ENCODE measurements around the gene MRTFA. TPM values are rescaled to one million over a fixed set of nuclear protein-coding genes. Genes with fewer than 3 reads are reported as not detected.
"Not testable (repeated sequence)": the region's sequence is repeated elsewhere in the genome, so short reads cannot be mapped to it uniquely, and the experiment has no call there.

The MRTFA gene
- total and polyA plus RNA-seq, 10 donors, result 17.6 to 138 (median 83.9) TPM

GRCh38 chr22:40534379-40535188, 101.9 kb downstream of the MRTFA start:
- Histone ChIP-seq H3K27ac (peak overlapping the region; percentile 13 to 76 (median 56)), H3K4me3 (peak overlapping the region in 1 of 8 donors; percentile 58), H3K27me3 (replicated peaks in 1 of 7) (no peaks in the 10 kb centered on the region), H3K4me1 (peaks cover 24 to 70% (median 50%) of the 10 kb centered on the region in 6 donors), H3K36me3 (no peaks in the 10 kb centered on the region), H3K9me3 (no peaks in the 10 kb centered on the region)
- intact Hi-C loops (cut with DNase I; ENCODE audit: low total_unique reads), result no loop called here
- DNase-seq, result no peak
- 33 to 45% (median 39%) methylated on average over 6 of the region's 6 CpGs for WGBS, 5 donors
- TF ChIP-seq POLR2A (IDR thresholded peaks at IDR 0.05), result no peak
- TF ChIP-seq POLR2AphosphoS5 (IDR thresholded peaks at IDR 0.05), result no peak
- TF ChIP-seq CTCF (IDR thresholded peaks at IDR 0.05 in 8 of 11, conservative IDR thresholded peaks at IDR 0.05 in 3 of 11), result no peak

GRCh38 chr22:40533712-40534378, 102.7 kb downstream of the MRTFA start:
- Histone ChIP-seq H3K27ac (peak overlapping the region; percentile 10 to 76 (median 56)), H3K4me1 (peaks cover 24 to 75% (median 53%) of the 10 kb centered on the region in 6 donors), H3K4me3 (peak overlapping the region; percentile 3 to 58 (median 26)), H3K9me3 (no peaks in the 10 kb centered on the region), H3K27me3 (replicated peaks in 1 of 7) (no peaks in the 10 kb centered on the region), H3K36me3 (no peaks in the 10 kb centered on the region)
- no peak for DNase-seq
- intact Hi-C loops (cut with DNase I; ENCODE audit: low total_unique reads), result no loop called here
- no peak for TF ChIP-seq POLR2A (IDR thresholded peaks at IDR 0.05)
- TF ChIP-seq POLR2AphosphoS5 (IDR thresholded peaks at IDR 0.05), result no peak
- no peak for TF ChIP-seq CTCF (IDR thresholded peaks at IDR 0.05 in 8 of 11, conservative IDR thresholded peaks at IDR 0.05 in 3 of 11)
- 1 to 3% (median 3%) methylated on average over 4 of the region's 4 CpGs for WGBS, 5 donors

GRCh38 chr22:40531951-40532900, 104.3 kb downstream of the MRTFA start:
- WGBS, 5 donors, result 58 to 78% (median 71%) methylated on average over 3 of the region's 3 CpGs
- no peak for DNase-seq
- Histone ChIP-seq H3K36me3 (no peaks in the 10 kb centered on the region), H3K4me3 (peak overlapping the region in 6 of 8 donors; percentile 3 to 58 (median 26)), H3K27me3 (replicated peaks in 1 of 7) (no peaks in the 10 kb centered on the region), H3K4me1 (peaks cover 24 to 73% (median 54%) of the 10 kb centered on the region in 6 donors), H3K27ac (peak overlapping the region in 6 of 8 donors; percentile 13 to 76 (median 60)), H3K9me3 (no peaks in the 10 kb centered on the region)
- intact Hi-C loops (cut with DNase I; ENCODE audit: low total_unique reads), result no loop called here
- TF ChIP-seq POLR2A (IDR thresholded peaks at IDR 0.05) (no peak), CTCF (IDR thresholded peaks at IDR 0.05 in 8 of 11, conservative IDR thresholded peaks at IDR 0.05 in 3 of 11) (no peak), POLR2AphosphoS5 (IDR thresholded peaks at IDR 0.05) (no peak)

GRCh38 chr22:40530391-40530790, 106.1 kb downstream of the MRTFA start:
- H3K27me3 ChIP-seq (replicated peaks in 1 of 7); H3K4me3 ChIP-seq; H3K9me3 ChIP-seq; DNase-seq; intact Hi-C loops (cut with DNase I; ENCODE audit: low total_unique reads); H3K36me3 ChIP-seq; H3K27ac ChIP-seq: not testable (repeated sequence)
- WGBS, 5 donors, result 90 to 94% (median 92%) methylated on average over 6 of the region's 6 CpGs
- peaks cover 24 to 74% (median 51%) of the 10 kb centered on the region in 6 donors for H3K4me1 ChIP-seq
